C4-2B (cell line): ENCODE data around the gene CAMTA1.

Source experiments
- ZFX ChIP-seq: fragments of 450-650 bp; IDR thresholded peaks from 2 replicates; pipeline ENCODE4 v1.6.1; 2017
- TF ChIP-seq, protein P1 (sequence below): fragments of 450-650 bp; conservative IDR thresholded peaks from 2 replicates; pipeline ENCODE4 v1.5.1; 2017; ENCODE audit warnings: mild to moderate bottlenecking

DNA sequence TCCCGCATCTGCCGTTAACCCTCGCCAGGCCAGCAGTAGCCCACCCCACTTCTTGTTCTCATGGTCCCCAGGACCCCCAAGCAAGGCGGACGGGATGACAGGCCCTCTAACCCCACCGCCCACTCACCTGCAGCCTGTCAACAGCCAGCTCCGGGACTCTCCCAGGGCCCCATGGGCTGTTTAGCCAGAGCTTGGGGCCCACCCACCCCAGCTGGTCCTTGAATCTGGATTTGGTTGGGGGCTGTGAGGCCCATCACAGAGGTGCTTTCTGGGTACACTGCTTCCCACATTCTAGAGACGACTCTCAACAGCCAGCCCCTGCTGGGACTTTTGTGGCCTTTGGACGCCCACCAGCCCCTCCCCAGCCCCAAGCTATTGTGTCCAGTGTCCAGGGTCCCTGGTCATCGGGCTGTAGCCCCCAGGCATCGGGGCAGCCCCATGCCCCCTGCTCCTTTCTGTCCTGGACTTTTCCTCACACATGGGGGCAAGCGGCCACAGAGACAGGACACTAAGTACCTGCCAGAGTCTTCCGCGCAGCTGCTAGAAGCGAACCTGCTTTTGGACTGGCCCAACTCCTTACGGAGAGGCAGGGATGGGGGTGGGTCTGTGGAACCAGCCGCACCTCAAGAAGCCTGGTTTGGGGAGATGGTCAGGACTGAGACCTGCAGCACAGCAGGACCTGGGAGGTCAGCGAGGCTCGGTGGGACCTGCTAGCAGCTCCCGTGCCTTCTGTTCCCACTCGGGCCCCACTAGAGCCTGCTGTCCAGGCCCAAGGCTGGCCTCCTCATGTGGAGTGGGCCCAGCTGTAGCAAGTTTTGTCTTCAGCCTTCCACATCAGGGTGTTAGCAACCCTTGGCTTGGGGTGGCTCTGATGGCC lies 777.7 kb downstream of the CAMTA1 start:
- TF ChIP-seq, protein P1, sequence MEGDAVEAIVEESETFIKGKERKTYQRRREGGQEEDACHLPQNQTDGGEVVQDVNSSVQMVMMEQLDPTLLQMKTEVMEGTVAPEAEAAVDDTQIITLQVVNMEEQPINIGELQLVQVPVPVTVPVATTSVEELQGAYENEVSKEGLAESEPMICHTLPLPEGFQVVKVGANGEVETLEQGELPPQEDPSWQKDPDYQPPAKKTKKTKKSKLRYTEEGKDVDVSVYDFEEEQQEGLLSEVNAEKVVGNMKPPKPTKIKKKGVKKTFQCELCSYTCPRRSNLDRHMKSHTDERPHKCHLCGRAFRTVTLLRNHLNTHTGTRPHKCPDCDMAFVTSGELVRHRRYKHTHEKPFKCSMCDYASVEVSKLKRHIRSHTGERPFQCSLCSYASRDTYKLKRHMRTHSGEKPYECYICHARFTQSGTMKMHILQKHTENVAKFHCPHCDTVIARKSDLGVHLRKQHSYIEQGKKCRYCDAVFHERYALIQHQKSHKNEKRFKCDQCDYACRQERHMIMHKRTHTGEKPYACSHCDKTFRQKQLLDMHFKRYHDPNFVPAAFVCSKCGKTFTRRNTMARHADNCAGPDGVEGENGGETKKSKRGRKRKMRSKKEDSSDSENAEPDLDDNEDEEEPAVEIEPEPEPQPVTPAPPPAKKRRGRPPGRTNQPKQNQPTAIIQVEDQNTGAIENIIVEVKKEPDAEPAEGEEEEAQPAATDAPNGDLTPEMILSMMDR = no peak
- no peak for TF ChIP-seq ZFX
